ENCODE results near the gene CCDC71.

The CCDC71 gene

GRCh38 chr3:49131040-49131439 lies 35.1 kb downstream of the CCDC71 start:
- no peak for DNase-seq (ENCODE audit: low read depth)

- DNase-seq (ENCODE audit: low read depth): no peak
Observed at GRCh38 chr3:49124991-49125670, 41.0 kb downstream of the CCDC71 start.

GRCh38 chr3:49124203-49124602 lies 41.9 kb downstream of the CCDC71 start:
- no peak for DNase-seq (ENCODE audit: low read depth)

- DNase-seq (ENCODE audit: low read depth): no peak
Observed at GRCh38 chr3:49123687-49124086, 42.4 kb downstream of the CCDC71 start.

GRCh38 chr3:49122886-49123545 lies 43.1 kb downstream of the CCDC71 start:
- DNase-seq (ENCODE audit: low read depth): no peak

GRCh38 chr3:49122451-49122850 lies 43.7 kb downstream of the CCDC71 start:
- no peak for DNase-seq (ENCODE audit: low read depth)

- DNase-seq (ENCODE audit: low read depth): no peak
Observed at GRCh38 chr3:49122022-49122421, 44.1 kb downstream of the CCDC71 start.

- DNase-seq (ENCODE audit: low read depth): no peak
Observed at GRCh38 chr3:49121132-49121736, 44.9 kb downstream of the CCDC71 start.

GRCh38 chr3:49120438-49121131 lies 45.5 kb downstream of the CCDC71 start, which contains the start of gene USP19:
Gene USP19 (minus strand): TSS chr3:49120823. CDS start chr3:49119145, 1,678 bp downstream.
- peak; percentile 59 for DNase-seq (ENCODE audit: low read depth)

- DNase-seq (ENCODE audit: low read depth): no peak
Observed at GRCh38 chr3:49120096-49120437, 46.1 kb downstream of the CCDC71 start.

GRCh38 chr3:49119439-49119838 lies 46.7 kb downstream of the CCDC71 start:
- no peak for DNase-seq (ENCODE audit: low read depth)

- no peak for DNase-seq (ENCODE audit: low read depth)
Observed at GRCh38 chr3:49119036-49119435, 47.1 kb downstream of the CCDC71 start.

All from GM04503 (cell line).